ENCODE data around the gene VWA1.
"Not testable (repeated sequence)": the region's sequence is repeated elsewhere in the genome, so short reads cannot be mapped to it uniquely, and the experiment has no call there.

Gene VWA1

GRCh38 chr1:1483714-1484113 lies 48.2 kb downstream of the VWA1 start:
- no peak for TF ChIP-seq CTCF (IDR thresholded peaks at IDR 0.05; ENCODE audit: low read depth, low read length)
- no peak overlapping the region for H3K4me3 ChIP-seq (replicated peaks in 1 of 2; ENCODE audit: low read depth in 2 of 2, low read length in 2 of 2)
- no peak for DNase-seq (ENCODE audit: low read depth in 2 of 2)

- H3K4me3 ChIP-seq (replicated peaks in 1 of 2; ENCODE audit: low read depth in 2 of 2, low read length in 2 of 2); DNase-seq (ENCODE audit: low read depth in 2 of 2): not testable (repeated sequence)
Observed at GRCh38 chr1:1484976-1485750, 49.7 kb downstream of the VWA1 start.

GRCh38 chr1:1485755-1486317 lies 50.3 kb downstream of the VWA1 start:
- not testable (repeated sequence) for DNase-seq (ENCODE audit: low read depth in 2 of 2); H3K4me3 ChIP-seq (replicated peaks in 1 of 2; ENCODE audit: low read depth in 2 of 2, low read length in 2 of 2)

- DNase-seq (ENCODE audit: low read depth in 2 of 2), result no peak
- H3K4me3 ChIP-seq (replicated peaks in 1 of 2; ENCODE audit: low read depth in 2 of 2, low read length in 2 of 2), result no peak overlapping the region
- no peak for TF ChIP-seq CTCF (IDR thresholded peaks at IDR 0.05; ENCODE audit: low read depth, low read length)
Observed at GRCh38 chr1:1487701-1488100, 52.2 kb downstream of the VWA1 start.

GRCh38 chr1:1489231-1489630 lies 53.7 kb downstream of the VWA1 start:
- no peak for TF ChIP-seq CTCF (IDR thresholded peaks at IDR 0.05; ENCODE audit: low read depth, low read length)
- DNase-seq (ENCODE audit: low read depth in 2 of 2), result no peak
- no peak overlapping the region for H3K4me3 ChIP-seq (replicated peaks in 1 of 2; ENCODE audit: low read depth in 2 of 2, low read length in 2 of 2)

- no peak for TF ChIP-seq CTCF (IDR thresholded peaks at IDR 0.05; ENCODE audit: low read depth, low read length)
- no peak for DNase-seq (ENCODE audit: low read depth in 2 of 2)
- H3K4me3 ChIP-seq (replicated peaks in 1 of 2; ENCODE audit: low read depth in 2 of 2, low read length in 2 of 2), result no peak overlapping the region
Observed at GRCh38 chr1:1489861-1490260, 54.4 kb downstream of the VWA1 start.

GRCh38 chr1:1490633-1491230 lies 55.2 kb downstream of the VWA1 start:
- DNase-seq (ENCODE audit: low read depth in 2 of 2), result no peak
- H3K4me3 ChIP-seq (replicated peaks in 1 of 2; ENCODE audit: low read depth in 2 of 2, low read length in 2 of 2), result no peak overlapping the region
- TF ChIP-seq CTCF (IDR thresholded peaks at IDR 0.05; ENCODE audit: low read depth, low read length), result no peak
